ENCODE results near the gene FBXO17.

Gene FBXO17

DNA sequence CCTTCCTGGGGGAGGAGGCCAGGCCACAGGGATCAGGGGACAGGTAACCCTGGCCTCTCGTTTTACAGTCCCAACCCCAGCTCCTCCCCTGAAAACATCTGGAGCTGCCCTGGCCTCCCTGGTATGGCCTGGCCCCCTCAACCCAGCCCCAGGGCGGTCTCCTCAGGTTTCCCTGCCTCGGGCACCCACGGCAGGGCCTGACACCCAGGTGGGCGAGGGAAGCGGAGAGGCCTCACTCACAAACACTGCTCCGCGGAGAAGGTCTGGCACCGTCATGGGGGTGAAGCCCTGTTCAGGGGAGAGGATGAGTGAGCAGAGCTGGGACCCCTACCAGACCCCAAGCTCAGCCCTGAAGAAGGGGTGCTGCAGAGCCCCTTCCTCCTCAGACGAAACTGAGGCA lies 57.0 kb downstream of the FBXO17 start:
- DNase-seq (ENCODE audit: low read depth in 2 of 3, low spot score in 1 of 3) = no peak

DNA sequence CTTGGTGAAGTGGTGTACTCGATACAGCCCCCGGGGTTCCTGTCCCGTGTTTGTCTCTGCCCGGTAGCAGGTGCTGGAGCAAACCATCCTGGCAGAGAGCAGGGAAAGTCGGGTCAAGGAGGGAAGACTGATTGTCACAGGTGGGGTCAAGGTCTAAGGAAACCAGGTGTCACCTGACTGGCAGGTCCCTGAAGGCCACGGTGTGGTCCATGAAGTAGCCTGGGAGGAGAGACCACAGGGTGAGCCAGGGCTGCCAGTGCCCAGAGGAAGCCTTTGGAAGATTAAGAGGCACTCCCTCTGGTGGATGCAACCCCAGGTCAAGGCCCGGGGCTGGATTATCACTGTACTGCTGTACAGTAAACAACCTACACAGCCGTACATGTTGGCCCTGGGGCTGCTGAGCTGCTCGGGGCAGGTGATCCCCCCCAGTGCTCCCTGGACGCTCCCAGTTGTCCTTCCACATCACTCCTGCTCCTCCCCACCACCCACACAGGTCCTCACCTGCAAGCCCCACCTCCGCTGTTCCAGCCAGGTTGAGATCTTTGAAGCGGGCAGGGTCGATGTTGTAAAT lies 57.5 kb downstream of the FBXO17 start:
- no peak for DNase-seq (ENCODE audit: low read depth in 2 of 3, low spot score in 1 of 3)

DNA sequence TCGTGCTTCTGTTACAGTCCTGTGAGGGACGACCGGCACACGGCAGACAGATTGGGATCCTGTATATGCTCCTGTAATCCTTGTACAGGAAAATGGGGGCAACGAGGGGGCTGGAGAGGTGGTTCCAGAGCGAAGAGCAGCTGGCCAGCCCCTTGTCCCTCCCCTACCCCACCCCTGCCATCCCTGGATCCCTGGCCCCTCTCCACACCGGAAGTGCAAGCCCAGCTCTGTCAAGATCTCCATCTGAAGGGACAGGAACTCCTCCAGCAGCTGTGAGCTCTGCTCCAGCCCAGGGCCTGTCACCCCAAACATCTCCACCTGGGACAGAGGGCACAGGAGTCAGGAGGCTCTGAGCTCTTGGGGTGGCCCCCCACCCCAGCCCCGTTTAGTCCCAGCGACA lies 58.0 kb downstream of the FBXO17 start:
- no peak for DNase-seq (ENCODE audit: low read depth in 2 of 3, low spot score in 1 of 3)

DNA sequence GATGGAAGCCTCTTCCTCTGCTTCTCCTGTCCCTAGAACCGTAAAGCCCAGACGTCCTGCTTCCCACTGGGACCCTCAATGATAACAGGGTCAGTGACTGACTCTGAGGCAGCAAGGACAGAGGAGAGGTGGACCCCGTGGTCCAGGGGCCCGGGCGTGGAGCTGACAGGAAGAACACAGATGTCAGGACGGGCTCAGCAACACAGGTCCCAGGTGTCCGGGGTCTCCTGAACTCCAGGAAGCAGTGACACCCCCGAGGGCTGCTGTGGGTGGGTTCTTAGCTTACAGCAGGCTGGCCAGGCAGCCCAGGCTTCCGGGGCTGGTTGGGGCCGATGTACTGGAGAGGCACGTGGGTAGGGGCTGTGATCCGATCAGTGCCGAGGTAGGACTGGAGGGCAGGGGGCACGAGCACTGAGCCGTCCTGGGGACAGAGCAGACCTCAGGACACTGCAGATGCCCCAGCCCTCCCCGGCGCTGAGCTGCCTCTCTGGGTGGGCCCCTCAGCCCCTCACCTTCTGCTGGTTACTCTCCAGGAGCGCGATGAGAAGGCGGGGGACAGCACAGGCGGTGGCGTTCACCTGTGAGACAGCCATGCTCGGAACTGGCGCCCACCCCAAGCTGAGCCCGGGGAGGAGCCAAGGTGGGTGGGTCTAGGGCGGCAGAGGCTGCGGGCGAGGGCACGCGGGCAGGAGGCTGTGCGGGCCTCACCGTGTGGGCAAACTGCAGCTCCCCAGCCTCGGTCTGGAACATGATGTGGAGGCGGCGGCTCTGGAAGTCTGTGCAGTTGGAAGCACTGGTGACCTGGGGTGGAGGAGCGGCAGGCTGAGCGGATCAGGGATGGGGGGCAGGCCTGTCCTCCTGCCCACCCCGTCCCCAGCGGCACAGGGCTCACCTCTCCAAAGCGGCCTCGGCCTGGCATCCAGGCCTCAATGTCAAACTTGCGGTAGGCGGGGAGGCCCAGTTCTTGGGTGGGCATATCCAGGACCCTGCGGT lies 59.9 kb downstream of the FBXO17 start:
- DNase-seq (ENCODE audit: low read depth in 2 of 3, low spot score in 1 of 3) = no peak

DNA sequence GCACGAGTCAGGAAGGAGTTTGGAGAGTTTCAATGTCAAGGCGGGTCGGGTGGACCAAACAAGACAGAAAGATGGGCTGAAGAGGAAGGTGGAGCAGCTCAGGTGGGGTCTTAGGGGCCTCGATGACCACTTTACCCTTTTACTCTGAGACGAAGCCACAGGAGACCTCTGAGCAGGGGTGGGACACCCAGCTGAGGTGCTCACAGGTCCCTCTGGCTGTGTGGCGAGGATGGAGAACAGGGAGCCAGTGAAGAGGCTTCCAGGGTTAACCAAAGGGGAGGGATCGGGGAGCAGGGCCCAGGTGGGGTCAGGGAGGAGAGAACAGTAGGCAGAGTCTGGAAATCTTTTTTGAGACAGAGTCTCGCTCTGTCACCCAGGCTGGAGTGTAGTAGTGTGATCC lies 61.6 kb downstream of the FBXO17 start:
- no peak for DNase-seq (ENCODE audit: low read depth in 2 of 3, low spot score in 1 of 3)

DNA sequence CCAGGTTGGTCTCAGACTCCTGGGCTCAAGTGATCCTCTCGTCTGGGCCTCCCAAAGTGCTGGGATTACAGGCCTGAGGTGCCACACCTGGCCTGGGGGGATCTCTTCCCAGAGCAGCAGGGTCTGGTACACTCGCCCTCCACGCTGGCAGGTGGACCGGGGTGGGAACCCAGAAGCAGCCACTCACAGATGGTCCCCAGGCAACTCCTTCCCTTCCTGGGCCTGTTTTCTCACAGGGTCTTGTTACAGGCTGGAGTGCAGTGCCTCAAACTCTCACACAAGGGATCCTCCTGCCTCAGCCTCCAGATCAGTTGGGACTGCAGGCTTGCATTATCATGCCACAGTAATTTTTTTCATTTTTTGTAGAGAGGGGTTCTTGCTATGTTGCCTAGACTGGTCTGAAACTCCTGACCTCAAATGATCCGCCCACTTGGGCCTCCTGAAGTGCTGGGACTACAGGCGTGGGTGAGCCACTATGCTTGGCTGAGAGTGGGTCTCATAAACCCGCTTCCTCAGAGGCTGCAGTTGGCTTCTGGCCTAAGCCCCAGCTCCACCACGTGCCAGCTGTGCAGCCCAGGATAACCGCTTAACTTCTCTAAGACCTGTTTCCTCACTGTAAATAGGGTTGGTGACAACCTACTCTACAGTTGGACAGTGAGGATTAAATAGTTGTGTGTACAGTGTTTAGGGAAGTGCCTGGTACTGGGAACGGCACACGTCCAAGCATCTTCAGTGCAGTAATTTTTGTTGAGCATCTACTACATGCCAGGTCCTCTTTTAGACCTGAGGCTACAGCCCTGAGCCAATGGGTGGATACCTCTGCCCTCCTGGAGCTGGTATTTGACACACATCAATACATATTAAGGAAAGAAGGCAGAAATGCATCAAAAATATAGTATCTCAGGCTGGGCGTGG lies 62.7 kb downstream of the FBXO17 start:
- no peak for DNase-seq (ENCODE audit: low read depth in 2 of 3, low spot score in 1 of 3)

DNA sequence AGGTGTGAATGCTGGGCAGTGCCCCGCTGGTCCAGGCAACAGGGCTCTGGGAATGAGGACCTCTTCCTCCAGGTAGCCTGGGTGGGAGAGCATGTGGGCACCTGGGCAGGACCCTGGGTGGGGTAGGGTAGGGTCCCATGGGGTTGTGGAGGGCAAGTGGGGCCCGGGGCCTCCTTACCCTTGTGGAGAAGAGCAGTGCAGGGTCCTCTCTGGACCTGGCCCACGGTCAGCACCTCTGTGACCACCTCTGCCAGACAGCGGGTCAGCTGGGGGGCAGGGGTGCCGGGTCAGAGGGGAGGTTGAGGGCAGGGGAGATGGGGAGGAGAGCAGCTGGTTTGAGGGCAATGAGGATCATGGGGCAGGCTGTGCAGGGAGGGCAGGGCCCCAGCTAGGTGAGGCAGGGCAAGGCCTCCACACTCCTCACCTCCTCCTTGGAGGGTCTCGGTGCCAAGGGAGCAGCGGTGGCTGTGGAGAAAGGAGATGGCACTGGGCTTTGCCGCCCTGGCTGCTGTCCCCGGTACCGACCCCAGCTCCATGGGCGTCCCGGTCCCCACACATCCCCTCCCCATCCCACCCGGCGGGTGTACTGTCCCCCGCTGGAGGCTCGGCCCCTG lies 64.0 kb downstream of the FBXO17 start:
- DNase-seq (ENCODE audit: low read depth in 2 of 3, low spot score in 1 of 3) = no peak

DNA sequence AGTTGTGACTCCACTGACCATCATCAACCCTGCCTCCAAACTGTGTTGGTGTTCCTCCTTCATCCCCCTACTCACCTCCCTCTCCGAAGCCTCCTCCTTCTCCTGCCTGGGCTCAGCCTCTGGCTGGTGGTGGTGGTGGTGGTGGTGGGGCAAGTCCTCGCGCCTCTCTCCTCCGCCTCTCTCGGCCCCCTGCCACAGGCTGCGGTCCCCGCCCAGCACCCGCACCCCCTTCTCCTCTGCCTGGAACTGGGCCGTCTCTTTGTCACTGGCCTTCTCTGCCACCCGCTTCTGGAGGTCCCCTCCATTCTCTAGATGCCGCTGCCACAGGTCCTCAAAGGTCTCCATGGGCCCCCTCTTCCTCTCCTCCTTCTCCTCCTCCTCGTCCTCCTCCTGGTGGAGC lies 65.1 kb downstream of the FBXO17 start:
- no peak for DNase-seq (ENCODE audit: low read depth in 2 of 3, low spot score in 1 of 3)

DNA sequence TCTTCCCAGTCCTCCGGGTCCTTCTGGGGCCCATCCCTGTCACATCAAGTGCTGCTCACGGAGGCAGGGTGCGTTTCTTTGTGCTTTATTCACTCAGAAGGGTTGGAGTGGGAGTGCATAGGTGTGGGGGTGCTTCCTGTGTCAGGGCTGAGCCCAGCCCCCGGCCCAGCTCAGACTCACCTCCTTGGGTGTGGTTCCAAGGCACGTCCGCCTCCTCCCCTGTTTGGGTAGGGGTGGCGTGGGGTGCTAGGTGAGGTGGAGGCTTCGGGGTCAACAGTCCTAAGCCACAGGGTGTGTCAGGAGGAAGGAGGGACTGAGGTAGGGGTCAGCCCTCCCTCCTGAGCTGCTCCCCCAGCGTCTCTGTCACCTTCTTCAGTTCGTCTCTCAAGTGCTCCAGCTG lies 66.6 kb downstream of the FBXO17 start:
- no peak for DNase-seq (ENCODE audit: low read depth in 2 of 3, low spot score in 1 of 3)

DNA sequence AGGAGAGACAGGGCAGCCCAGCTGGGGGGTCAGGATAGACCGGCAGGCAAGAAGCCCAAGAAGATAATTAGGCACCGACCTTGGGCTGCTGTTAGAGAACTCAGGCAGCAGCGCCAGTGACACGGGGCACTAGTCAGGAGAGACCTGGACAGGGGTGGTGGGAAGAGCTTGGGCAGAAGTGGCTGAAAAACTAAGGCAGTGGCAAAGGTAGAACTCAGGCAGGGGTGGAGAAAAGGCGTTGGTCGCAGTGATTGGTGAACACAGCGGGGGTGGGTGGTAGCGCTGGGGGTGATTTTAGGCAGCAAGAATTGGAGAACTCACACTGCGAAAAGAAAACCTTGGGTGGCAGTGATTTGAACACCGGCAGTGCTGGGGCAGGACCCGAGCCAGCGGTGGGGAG lies 67.9 kb downstream of the FBXO17 start:
- no peak for DNase-seq (ENCODE audit: low read depth in 2 of 3, low spot score in 1 of 3)

DNA sequence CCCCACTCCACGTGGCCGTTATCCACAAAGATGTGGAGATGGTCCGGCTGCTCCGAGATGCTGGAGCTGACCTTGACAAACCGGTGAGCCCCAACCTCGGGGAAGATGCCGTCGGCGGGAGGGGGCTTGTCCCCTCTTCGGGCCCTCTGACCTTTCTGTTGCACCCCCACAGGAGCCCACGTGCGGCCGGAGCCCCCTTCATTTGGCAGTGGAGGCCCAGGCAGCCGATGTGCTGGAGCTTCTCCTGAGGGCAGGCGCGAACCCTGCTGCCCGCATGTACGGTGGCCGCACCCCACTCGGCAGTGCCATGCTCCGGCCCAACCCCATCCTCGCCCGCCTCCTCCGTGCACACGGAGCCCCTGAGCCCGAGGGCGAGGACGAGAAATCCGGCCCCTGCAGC lies 68.3 kb downstream of the FBXO17 start:
- DNase-seq (ENCODE audit: low read depth in 2 of 3, low spot score in 1 of 3) = no peak

DNA sequence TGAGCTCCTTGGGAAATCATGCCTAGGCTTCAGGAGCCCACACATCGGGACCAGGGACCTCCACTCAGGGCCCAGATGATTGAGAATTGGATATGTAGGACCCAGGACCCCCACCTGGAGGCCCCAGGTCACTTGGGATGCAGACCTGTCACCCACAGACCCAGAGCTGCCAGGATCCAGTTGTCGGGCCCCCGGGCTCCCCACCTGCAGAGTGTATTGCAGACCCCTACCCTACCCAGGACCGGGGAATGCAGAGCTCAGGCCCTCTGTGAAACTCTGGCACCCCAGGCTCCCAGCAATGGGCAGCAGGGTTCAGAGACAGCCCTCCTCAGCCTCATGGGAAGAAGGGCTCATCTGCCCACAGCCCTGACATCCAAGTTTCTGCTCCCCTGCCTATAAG lies 69.9 kb downstream of the FBXO17 start:
- DNase-seq (ENCODE audit: low read depth in 2 of 3, low spot score in 1 of 3) = no peak

DNA sequence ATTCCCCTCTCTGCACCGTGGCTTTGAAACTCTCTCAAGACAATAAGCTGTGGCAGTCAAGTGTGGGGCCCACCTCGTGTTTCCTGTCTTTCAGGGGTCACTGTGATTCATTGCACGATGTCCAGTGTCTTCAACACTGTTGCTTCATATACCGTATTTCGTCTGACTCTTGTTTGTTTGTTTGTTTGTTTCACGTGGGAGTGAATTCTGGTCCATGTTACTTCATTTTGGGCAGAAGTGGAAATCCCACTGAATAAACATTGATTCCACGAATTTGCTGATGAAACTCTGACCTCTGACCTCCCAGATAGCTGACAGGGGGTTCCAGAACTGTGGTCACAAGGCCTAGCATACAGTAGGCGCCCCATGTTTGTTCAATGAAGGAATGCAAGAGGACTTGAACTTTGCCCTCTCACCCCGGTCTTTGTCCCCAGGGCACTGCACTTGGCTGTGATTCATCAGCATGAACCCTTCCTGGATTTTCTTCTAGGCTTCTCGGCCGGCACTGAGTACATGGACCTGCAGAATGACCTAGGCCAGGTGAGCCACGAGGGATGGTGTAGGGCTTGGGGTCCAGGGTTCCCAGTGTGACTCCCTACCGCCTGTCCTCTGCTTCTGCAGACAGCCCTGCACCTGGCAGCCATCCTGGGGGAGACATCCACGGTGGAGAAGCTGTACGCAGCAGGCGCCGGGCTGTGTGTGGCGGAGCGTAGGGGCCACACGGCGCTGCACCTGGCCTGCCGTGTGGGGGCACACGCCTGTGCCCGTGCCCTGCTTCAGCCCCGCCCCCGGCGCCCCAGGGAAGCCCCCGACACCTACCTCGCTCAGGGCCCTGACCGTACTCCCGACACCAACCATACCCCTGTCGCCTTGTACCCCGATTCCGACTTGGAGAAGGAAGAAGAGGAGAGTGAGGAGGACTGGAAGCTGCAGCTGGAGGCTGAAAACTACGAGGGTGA lies 70.7 kb downstream of the FBXO17 start:
- no peak for DNase-seq (ENCODE audit: low read depth in 2 of 3, low spot score in 1 of 3)

DNA sequence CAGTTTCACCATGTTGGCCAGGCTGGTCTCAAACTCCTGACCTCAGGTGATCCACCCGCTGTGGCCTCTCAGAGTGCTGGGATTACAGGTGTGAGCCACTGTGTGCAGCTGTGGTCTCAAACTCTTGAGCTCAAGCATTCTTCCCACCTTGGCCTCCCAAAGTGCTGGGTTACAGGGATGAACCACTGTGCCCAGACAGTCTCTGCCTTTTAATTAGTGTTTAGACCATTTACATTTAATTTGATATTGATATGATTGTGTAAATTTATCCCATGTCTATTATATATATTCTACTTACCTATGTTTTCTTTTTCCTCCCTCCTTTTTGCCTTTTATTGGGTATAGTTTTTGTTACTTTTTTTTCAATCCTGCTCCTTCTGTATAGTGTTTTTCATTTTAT lies 73.9 kb downstream of the FBXO17 start:
- no peak for DNase-seq (ENCODE audit: low read depth in 2 of 3, low spot score in 1 of 3)

DNA sequence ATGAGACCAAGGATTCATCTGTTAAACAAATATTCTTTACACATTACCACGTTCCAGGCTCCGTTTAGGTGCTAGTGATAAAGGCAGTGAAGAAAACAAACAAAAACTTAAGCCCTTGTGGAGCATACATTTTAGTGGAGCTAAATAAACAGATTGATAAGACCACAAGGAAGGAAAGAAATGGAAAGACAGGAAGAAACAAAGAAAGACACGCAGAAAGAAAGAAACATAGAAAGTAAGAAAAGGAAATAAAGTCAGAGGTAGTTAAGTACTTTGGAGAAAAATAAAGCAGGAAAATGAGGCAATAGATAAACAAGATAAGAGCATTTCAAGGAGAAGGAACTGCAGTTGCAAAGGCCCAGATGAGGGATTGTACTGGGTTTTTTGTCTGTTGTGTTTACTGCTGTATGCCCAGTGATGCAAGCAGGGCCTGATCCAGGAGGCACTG lies 74.8 kb downstream of the FBXO17 start:
- DNase-seq (ENCODE audit: low read depth in 2 of 3, low spot score in 1 of 3) = no peak

DNA sequence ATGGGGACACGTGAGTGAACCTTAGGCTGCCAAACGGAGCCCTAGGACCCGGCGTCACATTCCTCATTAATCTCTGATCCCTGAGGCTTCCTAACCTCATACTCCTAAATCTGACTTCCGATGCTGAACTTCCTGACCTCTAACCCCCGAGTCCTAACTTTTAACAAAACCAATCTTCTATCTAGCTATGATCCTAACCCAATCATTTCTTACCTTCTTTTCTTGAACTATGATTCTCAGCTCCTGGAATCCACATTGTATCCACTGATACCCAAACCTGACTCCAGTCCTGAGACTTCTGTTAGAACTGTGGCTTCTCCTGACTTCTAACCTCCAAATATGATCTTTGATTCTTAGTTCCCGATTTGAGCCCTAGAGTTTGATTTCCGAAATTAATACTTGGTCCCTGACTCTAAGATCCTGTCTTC lies 75.3 kb downstream of the FBXO17 start:
- DNase-seq (ENCODE audit: low read depth in 2 of 3, low spot score in 1 of 3) = no peak

DNA sequence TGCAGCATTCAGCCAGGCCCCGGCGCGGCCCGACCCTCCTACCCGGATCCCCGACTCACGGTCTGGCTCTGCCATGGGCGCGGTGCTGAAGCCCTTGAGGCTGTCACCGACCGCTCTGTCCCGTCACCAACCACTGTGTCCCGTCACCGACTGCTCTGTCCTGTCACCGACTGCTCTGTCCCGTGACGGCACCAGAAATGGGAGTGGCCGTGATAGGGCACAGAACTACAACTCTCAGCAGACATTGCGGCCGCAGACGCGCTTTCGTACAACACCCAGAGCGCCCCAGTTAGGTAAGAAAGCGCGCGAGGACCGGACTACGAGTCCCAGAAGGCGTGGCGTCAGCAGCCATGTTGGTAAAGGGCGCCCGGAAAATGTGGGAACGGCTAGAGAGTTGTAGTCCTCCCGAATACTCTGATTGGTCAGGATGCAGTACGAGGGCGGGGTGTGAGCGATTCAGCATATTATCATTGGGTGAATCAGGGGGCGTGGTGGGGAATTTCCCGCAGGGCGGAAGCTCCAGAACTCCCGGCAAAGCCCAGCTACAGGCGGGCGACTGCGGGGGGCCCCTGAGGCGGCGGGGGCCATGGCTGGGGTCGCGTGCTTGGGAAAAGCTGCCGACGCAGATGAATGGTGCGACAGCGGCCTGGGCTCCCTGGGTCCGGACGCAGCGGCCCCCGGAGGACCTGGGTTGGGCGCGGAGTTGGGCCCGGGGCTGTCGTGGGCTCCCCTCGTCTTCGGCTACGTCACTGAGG lies 75.9 kb downstream of the FBXO17 start, which contains the start of the genes NFKBIB and SIRT2:
NFKBIB (plus strand) TSS at position 523 of the 755 bp plus-strand sequence; CDS start at position 587, 64 bp downstream.
SIRT2 (minus strand) TSS at position 172 of the 755 bp plus-strand sequence; CDS start at position 75, 97 bp downstream.
- peak; percentile 97 to 99 (median 99) for DNase-seq (ENCODE audit: low read depth in 2 of 3, low spot score in 1 of 3)

DNA sequence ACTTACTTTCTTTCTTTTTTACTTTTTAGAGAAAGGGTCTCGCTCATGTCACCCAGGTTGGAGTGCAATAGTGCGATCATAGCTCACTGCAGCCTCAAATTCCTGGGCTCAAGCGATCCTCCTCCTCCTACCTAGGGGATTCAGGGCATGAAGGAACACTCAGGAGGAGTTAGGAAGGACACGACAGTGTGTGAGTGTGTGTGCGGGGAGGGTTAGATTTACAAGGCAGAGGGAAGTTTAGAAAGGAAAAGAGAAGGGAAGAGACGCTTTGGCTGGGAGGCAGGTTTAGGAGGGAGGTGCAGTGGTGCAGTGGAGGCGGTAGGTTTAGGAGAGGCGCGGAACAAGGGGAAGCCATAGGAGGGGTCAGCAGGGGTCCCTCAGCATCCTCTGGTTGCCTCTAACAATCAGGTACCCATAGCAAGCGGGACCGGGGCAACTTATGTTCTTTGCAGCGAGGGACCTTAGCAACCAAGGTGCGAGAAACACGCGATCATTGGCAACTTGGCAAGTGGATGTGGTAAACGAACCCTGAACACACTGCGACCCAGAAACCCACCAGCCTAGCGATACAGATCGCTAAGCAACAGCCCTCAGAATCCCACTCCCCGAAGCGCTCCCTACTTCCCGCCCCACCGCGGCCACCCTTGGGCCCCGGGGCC lies 76.6 kb downstream of the FBXO17 start:
- DNase-seq (ENCODE audit: low read depth in 2 of 3, low spot score in 1 of 3) = peak in 1 of 3 donors; percentile 8

Data from stimulated activated CD4-positive, alpha-beta T cell treated with anti-CD3 and anti-CD28 coated beads, Interleukin-12 subunit alpha, Interleukin-12 subunit beta, amount 100 ng/mL, for 48 hours (primary cell).